ENCODE measurements around the gene KLHL26. TPM values are rescaled to one million over a fixed set of nuclear protein-coding genes. Genes with fewer than 3 reads are reported as not detected.
"Not testable (repeated sequence)": the region's sequence is repeated elsewhere in the genome, so short reads cannot be mapped to it uniquely, and the experiment has no call there.

KLHL26 gene
- polyA plus RNA-seq, 1 experiment = 2.3 TPM

DNA sequence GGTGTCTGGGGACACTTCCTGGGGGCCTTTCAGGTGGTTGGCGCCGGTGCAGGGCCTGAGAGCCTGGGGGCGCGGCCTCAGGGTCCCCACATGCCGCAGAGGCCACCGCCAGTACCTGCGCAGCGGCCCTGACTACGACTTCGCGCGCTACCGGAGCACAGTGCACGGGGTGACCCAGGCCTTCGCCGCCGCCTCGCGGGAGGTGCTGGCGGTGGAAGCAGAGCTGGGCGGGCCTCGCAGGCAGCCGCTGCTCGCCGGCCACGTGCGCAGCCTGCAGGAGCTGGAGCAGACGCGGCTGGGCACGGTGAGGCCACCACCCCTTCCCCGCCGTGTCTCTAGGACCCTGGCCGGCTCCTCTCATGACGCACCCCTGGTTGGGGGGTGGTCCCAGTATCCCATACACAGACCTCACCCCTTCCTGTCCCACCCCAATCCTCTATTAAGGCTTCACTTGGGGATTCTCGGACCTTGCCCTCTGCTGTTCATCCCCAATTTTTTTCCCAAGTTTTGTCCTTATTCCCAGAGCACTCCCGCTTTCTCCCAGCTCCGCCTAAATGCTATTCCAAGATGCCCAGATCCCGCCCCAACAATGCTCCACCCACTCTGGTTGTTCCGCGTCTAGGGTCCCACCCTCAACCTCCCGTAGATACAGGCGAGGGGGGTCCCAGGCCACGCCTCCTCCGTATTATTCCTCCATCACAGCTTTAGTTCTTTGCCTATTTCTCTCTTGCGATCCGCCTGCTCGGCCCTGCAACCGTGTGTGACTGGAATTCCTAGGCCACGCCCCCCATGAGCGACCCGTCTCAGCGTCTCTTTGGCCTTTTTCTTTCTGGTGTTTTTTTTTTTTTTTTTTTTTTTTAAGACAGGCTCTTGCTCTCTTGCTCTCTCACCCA lies 47.2 kb upstream of the KLHL26 start:
- ChIA-PET POLR2A (interaction anchor here (0.6 kb wide), 1 partner anchor 329 kb away, joined by 3 read pairs; the partner anchor contains the start of gene COPE), CTCF (interaction anchor here (0.5 to 5.3 kb wide), 37 partner anchors 9 to 284 kb away, joined by 3 to 37 read pairs (median 4); partner anchors contain the start of genes ELL, KXD1, UBA52 and UPF1)
- Histone ChIP-seq H3K27me3 (ENCODE audit: control insufficient read depth, insufficient read depth, low read length) (no peaks in the 10 kb centered on the region), H3K4me3 (ENCODE audit: low read depth, low read length) (peak overlapping the region; percentile 76), H3K36me3 (ENCODE audit: control insufficient read depth, insufficient read depth, low read length) (peaks cover 4% of the 10 kb centered on the region)
- TF ChIP-seq, protein P1, sequence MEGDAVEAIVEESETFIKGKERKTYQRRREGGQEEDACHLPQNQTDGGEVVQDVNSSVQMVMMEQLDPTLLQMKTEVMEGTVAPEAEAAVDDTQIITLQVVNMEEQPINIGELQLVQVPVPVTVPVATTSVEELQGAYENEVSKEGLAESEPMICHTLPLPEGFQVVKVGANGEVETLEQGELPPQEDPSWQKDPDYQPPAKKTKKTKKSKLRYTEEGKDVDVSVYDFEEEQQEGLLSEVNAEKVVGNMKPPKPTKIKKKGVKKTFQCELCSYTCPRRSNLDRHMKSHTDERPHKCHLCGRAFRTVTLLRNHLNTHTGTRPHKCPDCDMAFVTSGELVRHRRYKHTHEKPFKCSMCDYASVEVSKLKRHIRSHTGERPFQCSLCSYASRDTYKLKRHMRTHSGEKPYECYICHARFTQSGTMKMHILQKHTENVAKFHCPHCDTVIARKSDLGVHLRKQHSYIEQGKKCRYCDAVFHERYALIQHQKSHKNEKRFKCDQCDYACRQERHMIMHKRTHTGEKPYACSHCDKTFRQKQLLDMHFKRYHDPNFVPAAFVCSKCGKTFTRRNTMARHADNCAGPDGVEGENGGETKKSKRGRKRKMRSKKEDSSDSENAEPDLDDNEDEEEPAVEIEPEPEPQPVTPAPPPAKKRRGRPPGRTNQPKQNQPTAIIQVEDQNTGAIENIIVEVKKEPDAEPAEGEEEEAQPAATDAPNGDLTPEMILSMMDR (IDR thresholded peaks at IDR 0.05; ENCODE audit: insufficient read depth, low read depth, low read length) = peak; percentile 22; the same call in 1 of the 2 replicates
- no peak for DNase-seq (ENCODE audit: low read depth)

DNA sequence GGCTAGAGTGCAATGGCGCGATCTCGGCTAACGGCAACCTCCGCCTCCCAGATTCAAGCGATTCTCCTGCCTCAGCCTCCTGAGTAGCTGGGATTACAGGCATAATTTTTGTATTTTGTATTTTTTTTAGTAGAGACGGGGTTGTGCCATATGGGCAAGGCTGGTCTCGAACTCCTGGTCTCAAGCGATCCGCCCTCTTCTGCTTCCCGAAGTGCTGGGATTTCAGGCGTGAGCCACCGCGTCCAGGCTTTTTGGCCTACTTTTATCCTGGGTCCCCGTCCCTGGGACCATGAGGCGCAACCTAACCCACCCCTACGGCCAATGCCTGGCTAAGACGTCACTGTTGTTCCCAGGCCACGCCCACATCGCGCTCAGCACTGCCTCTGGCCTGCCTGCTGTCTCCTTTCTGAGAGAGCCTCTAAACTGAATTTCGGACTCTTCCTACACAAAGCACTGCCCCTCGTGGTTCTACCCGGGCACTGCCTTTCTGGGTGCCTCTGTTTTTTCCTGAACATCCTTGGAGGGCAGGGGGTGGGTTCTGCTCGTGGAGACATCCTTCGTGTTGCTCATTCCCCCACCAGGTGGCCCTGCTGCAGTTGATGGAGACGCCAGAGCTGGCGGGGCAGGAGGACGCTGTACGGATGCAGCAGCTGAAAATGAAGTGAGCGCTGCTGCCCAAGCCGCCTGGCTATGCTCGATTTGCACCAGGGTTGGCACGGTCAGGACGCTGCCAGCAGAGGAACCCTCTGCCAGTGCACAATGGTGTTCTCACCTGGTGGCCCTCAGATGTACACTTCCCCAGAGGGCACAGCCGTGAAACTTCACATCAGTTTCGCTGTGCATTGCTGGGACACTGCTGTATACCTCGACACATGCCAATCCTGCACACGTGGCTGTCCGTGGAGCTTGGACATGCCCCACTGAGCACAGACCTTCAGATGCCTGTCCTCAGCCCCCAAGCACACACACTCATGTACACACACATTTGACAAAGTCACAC lies 46.3 kb upstream of the KLHL26 start:
- POLR2A ChIA-PET = no interaction called here
- no peaks in the 10 kb centered on the region for H3K27me3 ChIP-seq (ENCODE audit: control insufficient read depth, insufficient read depth, low read length)
- TF ChIP-seq, protein P1 (IDR thresholded peaks at IDR 0.05; ENCODE audit: insufficient read depth, low read depth, low read length) = peak; percentile 45
- no peak overlapping the region for H3K4me3 ChIP-seq (ENCODE audit: low read depth, low read length)
- peaks cover 4% of the 10 kb centered on the region for H3K36me3 ChIP-seq (ENCODE audit: control insufficient read depth, insufficient read depth, low read length)
- CTCF ChIA-PET = interaction anchor here (0.6 to 6.1 kb wide), 9 partner anchors 12 to 257 kb away, joined by 3 to 40 read pairs (median 12); partner anchors contain the start of gene UBA52
- DNase-seq (ENCODE audit: low read depth) = no peak

DNA sequence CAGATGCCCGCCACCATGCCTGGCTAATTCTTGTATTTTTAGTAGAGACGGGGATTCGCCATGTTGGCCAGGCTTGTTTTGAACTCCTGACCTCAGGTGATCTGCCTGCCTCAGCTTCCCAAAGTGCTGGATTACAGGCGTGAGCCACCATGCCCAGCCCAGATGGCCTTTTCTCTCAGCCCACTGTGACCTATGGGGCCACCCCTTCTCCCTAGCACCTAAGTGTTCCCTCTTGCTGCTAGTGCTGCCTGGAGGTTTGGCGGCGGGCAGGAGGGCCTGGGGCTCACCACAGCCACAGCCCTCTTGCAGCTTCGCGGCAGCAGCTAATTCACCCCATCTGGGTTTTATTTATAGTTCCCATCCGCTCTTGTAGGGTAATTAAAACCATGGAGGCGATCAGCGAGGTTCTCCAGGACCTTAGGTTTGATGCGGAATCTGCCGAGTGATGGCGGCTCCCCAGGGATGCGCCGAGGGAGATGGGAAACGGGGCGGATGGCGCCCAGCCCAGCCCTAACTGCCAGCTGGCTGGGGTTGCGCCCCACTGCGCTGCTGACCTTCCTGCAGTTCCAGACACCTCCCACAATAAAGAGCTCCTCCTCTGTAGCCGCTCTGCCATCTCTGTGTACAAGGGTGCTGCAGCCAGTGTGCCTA lies 45.0 kb upstream of the KLHL26 start:
- ChIA-PET CTCF (interaction anchor here (0.8 to 6.1 kb wide), 5 partner anchors 85 to 256 kb away, joined by 3 to 40 read pairs (median 7); no protein-coding TSS in a partner anchor), POLR2A (no interaction called here)
- Histone ChIP-seq H3K27me3 (ENCODE audit: control insufficient read depth, insufficient read depth, low read length) (no peaks in the 10 kb centered on the region), H3K36me3 (ENCODE audit: control insufficient read depth, insufficient read depth, low read length) (peaks cover 4% of the 10 kb centered on the region), H3K4me3 (ENCODE audit: low read depth, low read length) (no peak overlapping the region)
- TF ChIP-seq, protein P1 (IDR thresholded peaks at IDR 0.05; ENCODE audit: insufficient read depth, low read depth, low read length) = no peak
- DNase-seq (ENCODE audit: low read depth) = no peak

DNA sequence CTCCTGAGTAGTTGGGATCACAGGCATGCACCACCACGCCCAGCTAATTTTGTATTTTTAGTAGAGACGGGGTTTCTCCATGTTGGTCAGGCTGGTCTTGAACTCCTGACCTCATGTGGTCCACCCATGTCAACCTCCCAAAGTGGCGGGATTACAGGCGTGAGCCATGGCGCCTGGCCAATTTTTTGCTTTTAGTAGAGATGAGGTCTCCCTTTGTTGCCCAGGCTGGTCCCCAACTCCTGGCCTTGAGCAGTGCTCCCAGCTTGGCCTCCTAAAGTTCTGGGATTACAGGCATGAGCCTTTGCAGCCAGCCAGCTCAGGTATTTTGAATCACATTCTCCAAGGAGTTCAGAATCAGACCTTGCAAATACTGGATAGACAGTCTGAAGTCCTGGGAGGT lies 44.1 kb upstream of the KLHL26 start:
- H3K27me3 ChIP-seq (ENCODE audit: control insufficient read depth, insufficient read depth, low read length); DNase-seq (ENCODE audit: low read depth); H3K4me3 ChIP-seq (ENCODE audit: low read depth, low read length); H3K36me3 ChIP-seq (ENCODE audit: control insufficient read depth, insufficient read depth, low read length); POLR2A ChIA-PET: not testable (repeated sequence)
- CTCF ChIA-PET = interaction anchor here (0.6 to 6.1 kb wide), 5 partner anchors 84 to 255 kb away, joined by 3 to 40 read pairs (median 5); no protein-coding TSS in a partner anchor

All from BJ (cell line).